Measurements from ENCODE around the gene RIOK3.

Gene RIOK3

GRCh38 chr18:23450022-23450421, 3.1 kb upstream of the RIOK3 start:
- TF ChIP-seq CTCF (IDR thresholded peaks at IDR 0.05; ENCODE audit: low read depth, low read length, missing control alignments): no peak
- no peak overlapping the region for H3K4me3 ChIP-seq (replicated peaks; ENCODE audit: low read depth, low read length)
- no peak for DNase-seq (ENCODE audit: extremely low read depth, low read depth)

GRCh38 chr18:23451011-23451410, 2.1 kb upstream of the RIOK3 start:
- no peak overlapping the region for H3K4me3 ChIP-seq (replicated peaks; ENCODE audit: low read depth, low read length)
- no peak for DNase-seq (ENCODE audit: extremely low read depth, low read depth)
- TF ChIP-seq CTCF (IDR thresholded peaks at IDR 0.05; ENCODE audit: low read depth, low read length, missing control alignments): no peak

GRCh38 chr18:23451491-23451890, 1.6 kb upstream of the RIOK3 start:
- no peak overlapping the region for H3K4me3 ChIP-seq (replicated peaks; ENCODE audit: low read depth, low read length)
- TF ChIP-seq CTCF (IDR thresholded peaks at IDR 0.05; ENCODE audit: low read depth, low read length, missing control alignments): no peak
- DNase-seq (ENCODE audit: extremely low read depth, low read depth): no peak

- H3K4me3 ChIP-seq (replicated peaks; ENCODE audit: low read depth, low read length): peak overlapping the region; percentile 93
- no peak for TF ChIP-seq CTCF (IDR thresholded peaks at IDR 0.05; ENCODE audit: low read depth, low read length, missing control alignments)
- no peak for DNase-seq (ENCODE audit: extremely low read depth, low read depth)
Observed at GRCh38 chr18:23452347-23452727, 750 bp upstream of the RIOK3 start.

- no peak for DNase-seq (ENCODE audit: extremely low read depth, low read depth)
- TF ChIP-seq CTCF (IDR thresholded peaks at IDR 0.05; ENCODE audit: low read depth, low read length, missing control alignments): no peak
- peak overlapping the region; percentile 93 for H3K4me3 ChIP-seq (replicated peaks; ENCODE audit: low read depth, low read length)
Observed at GRCh38 chr18:23453680-23454058, 582 bp downstream of the RIOK3 start.

GRCh38 chr18:23456835-23457234, 3.7 kb downstream of the RIOK3 start:
- DNase-seq (ENCODE audit: extremely low read depth, low read depth): no peak
- TF ChIP-seq CTCF (IDR thresholded peaks at IDR 0.05; ENCODE audit: low read depth, low read length, missing control alignments): no peak
- H3K4me3 ChIP-seq (replicated peaks; ENCODE audit: low read depth, low read length): no peak overlapping the region

GRCh38 chr18:23458830-23459529, 5.9 kb downstream of the RIOK3 start:
- DNase-seq (ENCODE audit: extremely low read depth, low read depth): no peak
- no peak overlapping the region for H3K4me3 ChIP-seq (replicated peaks; ENCODE audit: low read depth, low read length)
- no peak for TF ChIP-seq CTCF (IDR thresholded peaks at IDR 0.05; ENCODE audit: low read depth, low read length, missing control alignments)

Measured in HFF-Myc (cell line).